ENCODE measurements around the gene KHSRP. TPM values are rescaled to one million over a fixed set of nuclear protein-coding genes. Genes with fewer than 3 reads are reported as not detected.

Gene KHSRP
- total and polyA plus RNA-seq, 2 of the 13 experiments (the other 11 are each of a cell fraction or from before 2014, with no cell fraction given) = 72.1 to 129 TPM

GRCh38 chr19:6425732-6426620, 1.4 kb upstream of the KHSRP start (continued):
- no peak for TF ChIP-seq AHDC1 (CRISPR knock-in tag; IDR thresholded peaks at IDR 0.05; ENCODE audit: borderline replicate concordance)
- TF ChIP-seq MTA1 (CRISPR knock-in tag; IDR thresholded peaks at IDR 0.05; ENCODE audit: borderline replicate concordance) = no peak
- 0 out of 2 replicates have a peak, but pooled peaks have one; percentile 10 for TF ChIP-seq ZNF563 (CRISPR knock-in tag; IDR thresholded peaks at IDR 0.05)
- TF ChIP-seq ZNF180 (CRISPR knock-in tag; IDR thresholded peaks at IDR 0.05; ENCODE audit: borderline replicate concordance, low read depth) = no peak
- no peak for TF ChIP-seq NCOA2 (CRISPR knock-in tag; IDR thresholded peaks at IDR 0.05)
- TF ChIP-seq JARID2 (CRISPR knock-in tag; IDR thresholded peaks at IDR 0.05; ENCODE audit: insufficient replicate concordance) = no peak
- TF ChIP-seq NR2F2 (IDR thresholded peaks at IDR 0.05; ENCODE audit: borderline replicate concordance, low read depth) = no peak
- no peak for TF ChIP-seq NR2F6 (IDR thresholded peaks at IDR 0.05)
- 0 out of 2 replicates have a peak, but pooled peaks have one; percentile 28 for TF ChIP-seq NR2F6 (CRISPR knock-in tag; IDR thresholded peaks at IDR 0.05)
- no peak for TF ChIP-seq ZNF740 (CRISPR knock-in tag; IDR thresholded peaks at IDR 0.05)
- TF ChIP-seq ATF7-NPFF (CRISPR knock-in tag; IDR thresholded peaks at IDR 0.05; ENCODE audit: low read depth) = no peak
- no peak for TF ChIP-seq PLRG1 (conservative IDR thresholded peaks at IDR 0.05)
- TF ChIP-seq AGO2 (optimal IDR thresholded peaks at IDR 0.05; ENCODE audit: low read depth, low read length) = no peak
- no peak for TF ChIP-seq SPEN (CRISPR knock-in tag; IDR thresholded peaks at IDR 0.05; ENCODE audit: low read depth)
- TF ChIP-seq ZNF556 (CRISPR knock-in tag; IDR thresholded peaks at IDR 0.05; ENCODE audit: borderline replicate concordance) = no peak
- no peak for TF ChIP-seq NFE2 (CRISPR knock-in tag; IDR thresholded peaks at IDR 0.05)
- no peak for TF ChIP-seq ATF2 (CRISPR knock-in tag; IDR thresholded peaks at IDR 0.05)
- 0 out of 2 replicates have a peak, but pooled peaks have one; percentile 7 for TF ChIP-seq RNF2 (conservative IDR thresholded peaks at IDR 0.05; ENCODE audit: low read depth)
- no peak for TF ChIP-seq JUNB (CRISPR knock-in tag; IDR thresholded peaks at IDR 0.05; ENCODE audit: borderline replicate concordance)
- TF ChIP-seq TAF1 (CRISPR knock-in tag; IDR thresholded peaks at IDR 0.05) = no peak
- TF ChIP-seq NR3C1 (CRISPR knock-in tag; IDR thresholded peaks at IDR 0.05) = no peak
